Duodenal mucosa (tissue), 2 donors: Measurements from ENCODE around the gene HORMAD2.
"Not testable (repeated sequence)": the region's sequence is repeated elsewhere in the genome, so short reads cannot be mapped to it uniquely, and the experiment has no call there.

ENCODE experiments used
- H3K27ac ChIP-seq: one replicate; pipeline ENCODE4 v1.7.0; 2013; ENCODE audit warnings: low read depth, low read length
- H3K27me3 ChIP-seq, 2 donors: one replicate each; pipeline ENCODE4 v1.7.0; 2013; ENCODE audit warnings: low read length in 2 of 2, control low read depth in 1 of 2; ENCODE audit not compliant: insufficient read depth in 2 of 2, control insufficient read depth in 1 of 2
- H3K36me3 ChIP-seq, 2 donors: one replicate each; pipeline ENCODE4 v1.7.0; 2013; ENCODE audit warnings: low read length in 2 of 2, control low read depth in 1 of 2; ENCODE audit not compliant: insufficient read depth in 2 of 2, control insufficient read depth in 1 of 2
- H3K4me1 ChIP-seq, 2 donors: one replicate each; pipeline ENCODE4 v1.7.0; 2013; ENCODE audit warnings: low read length in 2 of 2, control low read depth in 1 of 2; ENCODE audit not compliant: insufficient read depth in 2 of 2, control insufficient read depth in 1 of 2
- H3K4me3 ChIP-seq, 2 donors: one replicate each; pipeline ENCODE4 v1.7.0; 2013; ENCODE audit warnings: low read length in 2 of 2, low read depth in 1 of 2
- H3K9ac ChIP-seq, 2 donors: one replicate each; pipeline ENCODE4 v1.7.0; 2013; ENCODE audit warnings: low read length in 2 of 2, low read depth in 1 of 2
- H3K9me3 ChIP-seq, 2 donors: one replicate each; pipeline ENCODE4 v1.7.0; 2013; ENCODE audit warnings: low read length in 2 of 2, control low read depth in 1 of 2; ENCODE audit not compliant: control insufficient read depth in 1 of 2

Gene HORMAD2

DNA sequence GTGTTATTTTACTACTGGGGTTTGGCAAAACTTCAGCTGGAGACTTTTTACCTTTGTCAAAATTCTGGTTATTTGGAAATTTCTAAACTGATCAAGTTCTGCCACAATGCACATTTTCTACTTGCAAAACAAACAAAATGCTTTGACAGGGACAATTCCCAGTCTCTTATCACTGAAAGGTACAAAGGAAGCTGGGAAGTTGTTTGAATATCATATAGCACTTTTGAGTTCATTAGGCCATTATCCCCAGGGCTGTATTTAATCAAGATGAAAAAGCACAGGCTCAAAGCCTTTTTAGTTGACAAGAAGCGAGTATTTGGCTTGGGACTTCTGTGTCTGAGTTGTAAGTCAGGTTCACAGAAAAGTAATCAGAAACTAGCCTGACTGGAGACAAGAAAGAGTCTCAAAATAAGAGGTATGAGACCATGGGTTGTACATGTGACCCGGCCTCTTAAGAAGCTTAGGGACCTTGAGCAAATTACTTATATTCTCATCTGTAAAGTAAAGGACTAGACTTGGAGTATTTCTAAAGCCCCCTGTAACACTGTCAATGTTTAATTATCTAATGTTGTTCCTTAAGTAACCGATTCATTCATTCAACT, 2.9 kb upstream of the HORMAD2 start:
- Histone ChIP-seq H3K4me1 (no peaks in the 10 kb centered on the region), H3K4me3 (no peak overlapping the region), H3K9ac (no peak overlapping the region), H3K9me3 (no peaks in the 10 kb centered on the region), H3K27ac (no peak overlapping the region), H3K27me3 (peaks cover 0 to 8% of the 10 kb centered on the region in 2 donors), H3K36me3 (no peaks in the 10 kb centered on the region)

DNA sequence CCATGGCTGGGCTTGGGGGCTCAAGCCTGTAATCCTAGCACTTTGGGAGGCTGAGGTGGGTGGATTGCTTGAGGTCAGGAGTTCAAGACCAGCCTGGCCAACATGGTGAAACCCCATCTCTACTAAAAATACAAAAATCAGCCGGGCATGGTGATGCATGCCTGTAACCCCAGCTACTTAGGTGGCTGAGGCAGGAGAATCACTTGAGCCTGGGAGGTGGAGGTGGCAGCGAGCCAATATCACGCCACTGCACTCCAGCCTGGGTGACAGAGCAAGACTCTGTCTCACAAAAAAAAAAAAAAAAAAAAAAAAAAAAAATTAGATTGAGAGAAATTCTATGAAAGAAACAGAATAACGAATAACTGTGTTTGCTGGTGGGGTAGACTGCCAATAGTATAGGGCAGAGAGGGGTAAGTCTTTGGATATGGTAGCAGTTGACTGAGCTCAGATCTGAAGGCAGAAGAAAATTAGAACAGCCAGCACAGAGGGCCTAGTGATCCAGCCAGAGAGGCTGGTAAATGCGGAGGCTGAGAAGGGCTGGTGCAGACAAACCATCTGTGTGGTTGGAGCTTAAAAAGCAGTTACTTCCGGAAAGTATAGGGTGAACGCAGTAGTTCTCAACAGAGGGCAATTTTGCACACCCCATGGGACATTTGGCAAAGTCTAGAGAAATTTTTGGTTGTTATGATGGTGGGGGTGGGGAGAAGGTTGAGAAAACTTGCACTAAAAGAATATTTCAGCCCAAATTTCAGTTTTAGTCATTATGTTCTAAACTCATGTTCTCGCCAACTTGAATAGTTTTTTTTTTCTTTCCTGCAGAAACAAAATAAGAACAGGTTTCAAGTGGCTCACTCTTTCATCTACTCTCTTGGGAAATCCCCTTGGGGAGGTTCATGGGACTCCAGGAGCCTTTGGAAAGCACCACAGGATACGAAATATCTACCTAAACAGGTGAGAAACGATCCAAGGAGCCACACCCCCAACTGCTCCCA, 1.6 kb upstream of the HORMAD2 start:
- Histone ChIP-seq H3K9me3 (no peaks in the 10 kb centered on the region), H3K36me3 (no peaks in the 10 kb centered on the region), H3K27ac (no peak overlapping the region), H3K4me1 (no peaks in the 10 kb centered on the region), H3K4me3 (no peak overlapping the region), H3K9ac (no peak overlapping the region), H3K27me3 (peaks cover 0 to 8% of the 10 kb centered on the region in 2 donors)

- peaks cover 0 to 2% of the 10 kb centered on the region in 2 donors for H3K9me3 ChIP-seq
- no peak overlapping the region for H3K9ac ChIP-seq
- no peak overlapping the region for H3K4me3 ChIP-seq
- no peak overlapping the region for H3K27ac ChIP-seq
- H3K36me3 ChIP-seq = no peaks in the 10 kb centered on the region
- H3K4me1 ChIP-seq = no peaks in the 10 kb centered on the region
- H3K27me3 ChIP-seq = no peaks in the 10 kb centered on the region
Measured at GRCh38 chr22:30080805-30081204, 541 bp downstream of the HORMAD2 start.

- H3K27ac ChIP-seq = no peak overlapping the region
- H3K9me3 ChIP-seq = peaks cover 0 to 2% of the 10 kb centered on the region in 2 donors
Measured at GRCh38 chr22:30086496-30086895, 6.2 kb downstream of the HORMAD2 start.

DNA sequence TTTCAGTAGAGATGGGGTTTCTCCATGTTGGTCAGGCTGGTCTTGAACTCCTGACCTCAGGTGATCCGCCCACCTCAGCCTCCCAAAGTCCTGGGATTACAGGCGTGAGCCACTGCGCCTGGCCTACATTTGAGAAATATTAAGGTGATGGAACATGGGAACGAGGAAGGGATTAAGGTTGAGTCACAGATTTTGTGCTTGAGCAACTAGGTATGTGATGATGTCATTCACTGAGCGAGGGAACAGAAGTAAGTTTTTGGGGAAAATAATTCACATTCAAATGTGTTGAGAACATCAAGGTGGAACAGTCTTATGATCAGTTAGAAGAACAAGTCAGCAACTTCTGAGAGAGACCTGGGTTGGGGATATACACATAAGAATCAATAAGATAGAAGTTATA, 6.8 kb downstream of the HORMAD2 start:
- H3K4me1 ChIP-seq = not testable (repeated sequence)

More at GRCh38 chr22:30086496-30086895, 6.2 kb downstream of the HORMAD2 start:
- H3K27me3 ChIP-seq = no peaks in the 10 kb centered on the region
- no peak overlapping the region for H3K9ac ChIP-seq
- no peak overlapping the region for H3K4me3 ChIP-seq
- H3K36me3 ChIP-seq = no peaks in the 10 kb centered on the region
- no peaks in the 10 kb centered on the region for H3K4me1 ChIP-seq

DNA sequence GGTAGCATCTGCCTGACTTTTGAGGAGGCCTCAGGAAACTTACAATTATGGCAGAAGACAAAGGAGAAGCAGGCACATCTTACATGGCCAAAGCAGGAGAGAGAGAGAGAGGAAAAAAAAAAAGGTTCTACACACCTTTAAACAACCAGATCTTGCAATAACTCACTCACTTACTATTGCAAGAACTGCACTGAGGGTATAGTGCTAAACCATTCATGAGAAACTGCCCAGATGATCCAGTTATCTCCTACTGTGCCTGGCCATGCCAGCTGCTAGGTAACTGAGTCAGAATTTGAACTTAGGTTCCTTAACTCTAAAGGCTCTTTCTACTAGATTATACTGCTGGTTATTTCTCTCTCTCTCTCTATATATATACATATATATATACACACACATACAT, 7.3 kb downstream of the HORMAD2 start:
- peaks cover under 1 to 4% of the 10 kb centered on the region in 2 donors for H3K9me3 ChIP-seq
- H3K9ac ChIP-seq = no peak overlapping the region
- no peaks in the 10 kb centered on the region for H3K36me3 ChIP-seq
- H3K4me1 ChIP-seq = no peaks in the 10 kb centered on the region
- H3K27me3 ChIP-seq = no peaks in the 10 kb centered on the region
- no peak overlapping the region for H3K27ac ChIP-seq
- no peak overlapping the region for H3K4me3 ChIP-seq

More for the DNA sequence above, 6.8 kb downstream of the HORMAD2 start:
- H3K36me3 ChIP-seq, H3K4me3 ChIP-seq, H3K27ac ChIP-seq, H3K9ac ChIP-seq, H3K27me3 ChIP-seq, H3K9me3 ChIP-seq: not testable (repeated sequence)

GRCh38 chr22:30088468-30088867, 8.2 kb downstream of the HORMAD2 start:
- Histone ChIP-seq H3K4me1 (no peaks in the 10 kb centered on the region), H3K9me3 (peaks cover 3 to 6% of the 10 kb centered on the region in 2 donors), H3K9ac (no peak overlapping the region), H3K27me3 (no peaks in the 10 kb centered on the region), H3K36me3 (no peaks in the 10 kb centered on the region), H3K27ac (no peak overlapping the region), H3K4me3 (no peak overlapping the region)

DNA sequence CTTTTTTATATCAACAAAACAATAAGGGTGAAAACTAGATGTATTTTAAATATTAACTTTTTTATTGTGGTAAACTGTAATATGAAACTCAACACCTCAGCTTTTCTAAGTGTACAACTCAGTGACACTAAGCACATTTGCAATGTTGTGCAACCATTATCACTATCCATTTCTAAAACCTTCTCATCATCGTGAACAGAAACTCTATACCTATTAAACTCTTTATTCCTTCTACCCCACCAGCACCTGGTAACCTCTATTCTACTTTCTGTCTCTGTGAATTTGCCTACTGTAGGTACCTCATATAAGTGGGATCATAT, 9.4 kb downstream of the HORMAD2 start:
- Histone ChIP-seq H3K27me3 (no peaks in the 10 kb centered on the region), H3K9ac (no peak overlapping the region), H3K4me3 (no peak overlapping the region), H3K27ac (no peak overlapping the region), H3K9me3 (peaks cover 3% of the 10 kb centered on the region in 2 donors), H3K4me1 (no peaks in the 10 kb centered on the region), H3K36me3 (no peaks in the 10 kb centered on the region)

- Histone ChIP-seq H3K27ac (no peak overlapping the region), H3K36me3 (no peaks in the 10 kb centered on the region), H3K27me3 (no peaks in the 10 kb centered on the region), H3K4me1 (no peaks in the 10 kb centered on the region), H3K4me3 (no peak overlapping the region), H3K9ac (no peak overlapping the region), H3K9me3 (peaks cover 3% of the 10 kb centered on the region in 2 donors)
Measured at GRCh38 chr22:30092686-30093085, 12.4 kb downstream of the HORMAD2 start.

DNA sequence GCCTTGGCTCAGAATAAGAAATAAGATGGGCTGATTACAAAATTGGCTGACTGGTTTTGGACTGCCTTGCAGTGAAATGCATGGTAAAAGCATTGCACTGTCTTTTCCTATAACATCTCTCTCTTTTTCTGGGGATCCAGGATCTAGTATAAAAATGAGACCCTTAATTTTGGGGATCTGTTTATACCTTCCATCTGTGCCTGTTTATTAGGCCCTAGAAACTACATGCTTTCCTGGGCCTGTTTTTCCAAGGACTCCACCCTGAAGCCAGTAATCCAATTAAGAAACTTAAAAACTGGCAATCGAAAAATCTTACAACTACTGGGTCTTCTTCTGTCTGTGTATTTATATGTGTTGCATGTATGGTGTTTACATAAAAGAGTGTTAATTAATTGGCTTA, 14.5 kb downstream of the HORMAD2 start:
- no peak overlapping the region for H3K27ac ChIP-seq
- H3K36me3 ChIP-seq = no peaks in the 10 kb centered on the region
- no peak overlapping the region for H3K4me3 ChIP-seq
- H3K27me3 ChIP-seq = peaks cover 0 to 3% of the 10 kb centered on the region in 2 donors
- peaks cover 3% of the 10 kb centered on the region in 2 donors for H3K9me3 ChIP-seq
- no peaks in the 10 kb centered on the region for H3K4me1 ChIP-seq
- no peak overlapping the region for H3K9ac ChIP-seq
